SK-N-SH treated with all-trans-retinoic acid at 6 μM for 48 hours (cell line): Measurements from ENCODE around the gene SMG7.

ENCODE experiments used
- ATAC-seq: fragments of 200-7000 bp; cut with Tn5 transposase; 3 replicates; pipeline ENCODE4 v1.9.1; 2020; ENCODE audit warnings: mild to moderate bottlenecking, moderate library complexity
- ARNTL ChIP-seq: fragments of 450-650 bp; formaldehyde crosslinking; IDR thresholded peaks from 2 replicates; pipeline ENCODE4 v1.5.0; 2020; ENCODE audit warnings: low read depth, mild to moderate bottlenecking, moderate library complexity, borderline replicate concordance
- BACH2 ChIP-seq: fragments of 250-450 bp; sonication (Bioruptor Pico); IDR thresholded peaks from 2 replicates; pipeline ENCODE4 v1.9.0; 2021; ENCODE audit warnings: mild to moderate bottlenecking, borderline replicate concordance
- CREB5 ChIP-seq: fragments of 250-450 bp; sonication (Bioruptor Pico); IDR thresholded peaks from 2 replicates; pipeline ENCODE4 v1.5.1; 2020; ENCODE audit warnings: low read depth, mild to moderate bottlenecking, moderate library complexity
- CSDC2 ChIP-seq: fragments of 250-450 bp; sonication (Bioruptor Pico); IDR thresholded peaks from 2 replicates; pipeline ENCODE4 v1.5.0; 2020; ENCODE audit warnings: mild to moderate bottlenecking, moderate library complexity
- ESRRG ChIP-seq: fragments of 250-450 bp; sonication (Bioruptor Pico); IDR thresholded peaks from 2 replicates; pipeline ENCODE4 v1.6.1; 2021; ENCODE audit warnings: mild to moderate bottlenecking
- GLIS3 ChIP-seq: fragments of 250-450 bp; sonication (Bioruptor Pico); IDR thresholded peaks from 2 replicates; pipeline ENCODE4 v1.5.0; 2020; ENCODE audit warnings: mild to moderate bottlenecking, moderate library complexity
- ISL1 ChIP-seq: fragments of 250-450 bp; sonication (Bioruptor Pico); IDR thresholded peaks from 2 replicates; pipeline ENCODE4 v2.1.2; 2022; ENCODE audit warnings: mild to moderate bottlenecking, moderate library complexity
- OSR1 ChIP-seq: fragments of 250-450 bp; sonication (Bioruptor Pico); IDR thresholded peaks from 2 replicates; pipeline ENCODE4 v1.8.0; 2022; ENCODE audit warnings: moderate library complexity, mild to moderate bottlenecking, inconsistent platforms
- POU6F1 ChIP-seq: fragments of 250-450 bp; sonication (Bioruptor Pico); IDR thresholded peaks from 2 replicates; pipeline ENCODE4 v1.8.0; 2021; ENCODE audit warnings: low read depth, mild to moderate bottlenecking, moderate library complexity, borderline replicate concordance
- PPARA ChIP-seq: fragments of 250-450 bp; sonication (Bioruptor Pico); IDR thresholded peaks from 2 replicates; pipeline ENCODE4 v1.5.0; 2020; ENCODE audit warnings: mild to moderate bottlenecking, borderline replicate concordance
- RARB ChIP-seq: fragments of 250-450 bp; sonication (Bioruptor Pico); IDR thresholded peaks from 2 replicates; pipeline ENCODE4 v1.8.0; 2021; ENCODE audit warnings: mild to moderate bottlenecking, moderate library complexity
- SNAI2 ChIP-seq: fragments of 250-450 bp; sonication (Bioruptor Pico); IDR thresholded peaks from 2 replicates; pipeline ENCODE4 v1.5.0; 2020; ENCODE audit warnings: mild to moderate bottlenecking, moderate library complexity
- TCF4 ChIP-seq: fragments of 250-450 bp; sonication (Bioruptor Pico); IDR thresholded peaks from 2 replicates; pipeline ENCODE4 v1.8.0; 2021; ENCODE audit warnings: mild to moderate bottlenecking, moderate library complexity, borderline replicate concordance
- TOX ChIP-seq: fragments of 250-450 bp; sonication (Bioruptor Pico); IDR thresholded peaks from 2 replicates; pipeline ENCODE4 v1.8.0; 2021; ENCODE audit warnings: mild to moderate bottlenecking, moderate library complexity, borderline replicate concordance
- TSHZ2 ChIP-seq: fragments of 250-450 bp; sonication (Bioruptor Pico); IDR thresholded peaks from 2 replicates; pipeline ENCODE4 v1.5.0; 2020; ENCODE audit warnings: mild to moderate bottlenecking, moderate library complexity
- ZC3H10 ChIP-seq: fragments of 250-450 bp; sonication (Bioruptor Pico); IDR thresholded peaks from 2 replicates; pipeline ENCODE4 v1.5.1; 2021; ENCODE audit warnings: mild to moderate bottlenecking, moderate library complexity
- ZFP3 ChIP-seq: fragments of 250-450 bp; sonication (Bioruptor Pico); IDR thresholded peaks from 2 replicates; pipeline ENCODE4 v1.5.0; 2020; ENCODE audit warnings: mild to moderate bottlenecking, moderate library complexity
- ZFP30 ChIP-seq: fragments of 450-650 bp; formaldehyde crosslinking; IDR thresholded peaks from 2 replicates; pipeline ENCODE4 v1.5.0; 2022; ENCODE audit warnings: mild to moderate bottlenecking, moderate library complexity
- ZNF565 ChIP-seq: fragments of 450-650 bp; formaldehyde crosslinking; conservative IDR thresholded peaks from 2 replicates; pipeline ENCODE4 v1.5.0; 2020; ENCODE audit warnings: low read depth, mild to moderate bottlenecking, moderate library complexity
- ZNF70 ChIP-seq: fragments of 450-650 bp; formaldehyde crosslinking; IDR thresholded peaks from 2 replicates; pipeline ENCODE4 v1.5.0; 2020; ENCODE audit warnings: mild to moderate bottlenecking, moderate library complexity
- ZNF8 ChIP-seq: fragments of 450-650 bp; formaldehyde crosslinking; IDR thresholded peaks from 2 replicates; pipeline ENCODE4 v1.5.0; 2020; ENCODE audit warnings: mild to moderate bottlenecking, moderate library complexity
- TF ChIP-seq, protein P1 (sequence below): fragments of 250-450 bp; sonication (Bioruptor Pico); IDR thresholded peaks from 2 replicates; pipeline ENCODE4 v1.8.0; 2020; ENCODE audit warnings: mild to moderate bottlenecking, moderate library complexity, borderline replicate concordance

SMG7 gene

GRCh38 chr1:183595537-183595936, 123.2 kb downstream of the SMG7 start:
- TF ChIP-seq PPARA (CRISPR knock-in tag): no peak
- no peak for TF ChIP-seq ISL1 (CRISPR knock-in tag)
- no peak for TF ChIP-seq ZFP3
- TF ChIP-seq SNAI2 (CRISPR knock-in tag): no peak
- TF ChIP-seq ZNF8: no peak
- no peak for TF ChIP-seq RARB (CRISPR knock-in tag)
- no peak for TF ChIP-seq BACH2 (CRISPR knock-in tag)
- no peak for TF ChIP-seq TSHZ2 (CRISPR knock-in tag)
- TF ChIP-seq ESRRG (CRISPR knock-in tag): no peak
- TF ChIP-seq, protein P1, sequence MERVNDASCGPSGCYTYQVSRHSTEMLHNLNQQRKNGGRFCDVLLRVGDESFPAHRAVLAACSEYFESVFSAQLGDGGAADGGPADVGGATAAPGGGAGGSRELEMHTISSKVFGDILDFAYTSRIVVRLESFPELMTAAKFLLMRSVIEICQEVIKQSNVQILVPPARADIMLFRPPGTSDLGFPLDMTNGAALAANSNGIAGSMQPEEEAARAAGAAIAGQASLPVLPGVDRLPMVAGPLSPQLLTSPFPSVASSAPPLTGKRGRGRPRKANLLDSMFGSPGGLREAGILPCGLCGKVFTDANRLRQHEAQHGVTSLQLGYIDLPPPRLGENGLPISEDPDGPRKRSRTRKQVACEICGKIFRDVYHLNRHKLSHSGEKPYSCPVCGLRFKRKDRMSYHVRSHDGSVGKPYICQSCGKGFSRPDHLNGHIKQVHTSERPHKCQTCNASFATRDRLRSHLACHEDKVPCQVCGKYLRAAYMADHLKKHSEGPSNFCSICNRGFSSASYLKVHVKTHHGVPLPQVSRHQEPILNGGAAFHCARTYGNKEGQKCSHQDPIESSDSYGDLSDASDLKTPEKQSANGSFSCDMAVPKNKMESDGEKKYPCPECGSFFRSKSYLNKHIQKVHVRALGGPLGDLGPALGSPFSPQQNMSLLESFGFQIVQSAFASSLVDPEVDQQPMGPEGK: no peak
- no peak for TF ChIP-seq ZFP30
- TF ChIP-seq ARNTL (CRISPR knock-in tag): no peak
- no peak for TF ChIP-seq CREB5
- TF ChIP-seq POU6F1 (CRISPR knock-in tag): no peak
- no peak for TF ChIP-seq CSDC2 (CRISPR knock-in tag)
- TF ChIP-seq GLIS3: no peak
- no peak for TF ChIP-seq OSR1
- no peak for ATAC-seq

DNA sequence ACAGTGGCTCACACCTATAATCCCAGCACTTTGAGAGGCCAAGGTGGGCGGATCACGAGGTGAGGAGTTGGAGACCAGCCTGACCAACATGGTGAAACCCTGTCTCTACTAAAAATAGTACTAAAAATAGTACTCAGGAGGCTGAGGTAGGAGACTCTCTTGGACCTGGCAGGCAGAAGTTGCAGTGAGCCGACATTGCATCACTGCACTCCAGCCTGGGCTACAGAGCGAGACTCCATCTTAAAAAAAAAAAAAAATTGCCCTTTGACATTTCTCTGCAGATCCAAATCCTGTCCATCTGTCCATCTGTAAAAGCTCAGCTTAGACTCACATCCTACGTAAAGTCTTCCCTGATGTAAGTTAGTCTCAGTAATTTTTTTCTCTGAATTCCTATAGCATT, 124.2 kb downstream of the SMG7 start:
- TF ChIP-seq ARNTL (CRISPR knock-in tag): no peak
- TF ChIP-seq ZNF8: no peak
- TF ChIP-seq SNAI2 (CRISPR knock-in tag): no peak
- TF ChIP-seq POU6F1 (CRISPR knock-in tag): no peak
- TF ChIP-seq TCF4 (CRISPR knock-in tag): no peak
- TF ChIP-seq BACH2 (CRISPR knock-in tag): no peak
- TF ChIP-seq OSR1: no peak
- no peak for TF ChIP-seq ISL1 (CRISPR knock-in tag)
- TF ChIP-seq ZNF70 (CRISPR knock-in tag): no peak
- TF ChIP-seq CSDC2 (CRISPR knock-in tag): no peak
- no peak for TF ChIP-seq ZFP30
- no peak for TF ChIP-seq ZFP3
- TF ChIP-seq ZNF565: no peak
- no peak for TF ChIP-seq GLIS3
- TF ChIP-seq ZC3H10 (CRISPR knock-in tag): no peak
- TF ChIP-seq TOX (CRISPR knock-in tag): no peak
- TF ChIP-seq PPARA (CRISPR knock-in tag): no peak
- ATAC-seq: no peak
